Liver (tissue), 9 donors: Measurements from ENCODE around the gene GANC. TPM values are rescaled to one million over a fixed set of nuclear protein-coding genes. Genes with fewer than 3 reads are reported as not detected.

Experiments used
- DNase-seq: peaks from one replicate; pipeline ENCODE4 v3.0.0-alpha.2; 2017; ENCODE audit warnings: low spot score
- H3K27ac ChIP-seq, 2 donors: one replicate each; pipeline ENCODE4 v1.7.0; 2013; ENCODE audit warnings: inconsistent platforms in 2 of 2, low read length in 2 of 2, control low read depth in 1 of 2, low read depth in 1 of 2, mild to moderate bottlenecking in 1 of 2
- H3K27me3 ChIP-seq, 4 donors: one replicate each; pipeline versions ENCODE4 v1.6.1 to v1.7.0; 2013; ENCODE audit warnings: low read length in 3 of 4, inconsistent platforms in 1 of 4, mild to moderate bottlenecking in 1 of 4, moderate library complexity in 1 of 4; ENCODE audit not compliant: control insufficient read depth in 4 of 4, insufficient read depth in 4 of 4
- H3K36me3 ChIP-seq, 4 donors: one replicate each; pipeline versions ENCODE4 v1.6.1 to v1.7.0; 2013; ENCODE audit warnings: low read length in 3 of 4, mild to moderate bottlenecking in 3 of 4, low read depth in 1 of 4, moderate library complexity in 1 of 4; ENCODE audit not compliant: control insufficient read depth in 4 of 4, insufficient read depth in 3 of 4
- H3K4me1 ChIP-seq, 4 donors: one replicate each; pipeline versions ENCODE4 v1.6.1 to v1.7.0; 2013; ENCODE audit warnings: low read length in 3 of 4, mild to moderate bottlenecking in 3 of 4, moderate library complexity in 1 of 4; ENCODE audit not compliant: control insufficient read depth in 4 of 4, insufficient read depth in 4 of 4
- H3K4me3 ChIP-seq, 3 donors: one replicate each; pipeline versions ENCODE4 v1.6.1 to v1.7.0; 2013; ENCODE audit warnings: low read length in 3 of 3, control low read depth in 1 of 3, low read depth in 1 of 3, mild to moderate bottlenecking in 1 of 3
- H3K9ac ChIP-seq, 2 donors: one replicate each; pipeline ENCODE4 v1.7.0; 2013; ENCODE audit warnings: low read length in 2 of 2, mild to moderate bottlenecking in 2 of 2, moderate library complexity in 2 of 2, control low read depth in 1 of 2, low read depth in 1 of 2
- H3K9me3 ChIP-seq, 4 donors: one replicate each; pipeline versions ENCODE4 v1.6.1 to v1.7.0; 2013; ENCODE audit warnings: low read length in 3 of 4; ENCODE audit not compliant: control insufficient read depth in 4 of 4
- ATF3 ChIP-seq: IDR thresholded peaks from 2 replicates; pipeline ENCODE4 v1.6.1; 2016; ENCODE audit warnings: antibody characterized with exemption
- CTCF ChIP-seq: fragments of 150-350 bp; IDR thresholded peaks from 2 replicates; pipeline ENCODE4 v1.5.1; 2017; ENCODE audit warnings: improper control_type of control experiment, low read depth, low read length; ENCODE audit not compliant: missing input control
- FOXA1 ChIP-seq: IDR thresholded peaks from 2 replicates; pipeline ENCODE4 v1.6.1; 2016; ENCODE audit warnings: antibody characterized with exemption
- FOXA2 ChIP-seq: IDR thresholded peaks from 2 replicates; pipeline ENCODE4 v1.6.1; 2016; ENCODE audit warnings: antibody characterized with exemption
- GABPA ChIP-seq, 2 donors: IDR thresholded peaks in 1 of 2; conservative IDR thresholded peaks in 1 of 2; 2 replicates each; pipeline ENCODE4 v1.6.1; 2016; ENCODE audit warnings: antibody characterized with exemption in 2 of 2, mild to moderate bottlenecking in 1 of 2, moderate library complexity in 1 of 2
- HNF4G ChIP-seq: IDR thresholded peaks from 2 replicates; pipeline ENCODE4 v1.6.1; 2016; ENCODE audit warnings: antibody characterized with exemption
- JUND ChIP-seq, 2 donors: IDR thresholded peaks; 2 replicates each; pipeline ENCODE4 v1.6.1; 2016; ENCODE audit warnings: antibody characterized with exemption in 2 of 2
- MAX ChIP-seq: IDR thresholded peaks from 2 replicates; pipeline ENCODE4 v1.6.1; 2016; ENCODE audit warnings: antibody characterized with exemption
- RXRA ChIP-seq, 2 donors: IDR thresholded peaks; 2 replicates each; pipeline ENCODE4 v1.6.1; 2017 to 2018; ENCODE audit warnings: antibody characterized with exemption in 2 of 2, mild to moderate bottlenecking in 1 of 2
- SP1 ChIP-seq: IDR thresholded peaks from 2 replicates; pipeline ENCODE4 v1.6.1; 2018; ENCODE audit warnings: antibody characterized with exemption, mild to moderate bottlenecking
- TAF1 ChIP-seq: conservative IDR thresholded peaks from 2 replicates; pipeline ENCODE4 v1.6.1; 2016; ENCODE audit warnings: antibody characterized with exemption, mild to moderate bottlenecking
- YY1 ChIP-seq: IDR thresholded peaks from 2 replicates; pipeline ENCODE4 v1.6.1; 2016; ENCODE audit warnings: antibody characterized with exemption, mild to moderate bottlenecking
- ZBTB33 ChIP-seq: IDR thresholded peaks from 2 replicates; pipeline ENCODE4 v1.6.1; 2016; ENCODE audit warnings: antibody characterized with exemption
- WGBS: extraction: QIAGEN DNeasy Blood & Tissue Kit; methylation state at CpG from one replicate; pipeline ENCODE4 v1.1.7; 2013; 5-methylcytosine and 5-hydroxymethylcytosine counted together
- polyA plus RNA-seq, 2 donors: library from polyadenylated mRNA; stranded (reverse) in 1 of 2; unstranded in 1 of 2; fragments of 200-250 nt in 1 of 2; fragments of >200 nt in 1 of 2; fragmentation: Nextera tagmentation in 1 of 2; extraction: Ambion mirVana in 1 of 2; gene quantifications; one replicate each; pipeline versions ENCODE4 v1.2.1 to v1.2.3, GENCODE V29; 2013 to 2015
- total RNA-seq, 2 donors: library from RNA; depleted of rRNA; stranded (reverse); fragments of >200 nt; gene quantifications; one replicate each; pipeline ENCODE4 v1.2.3, GENCODE V29; 2014
- donor health status: healthy.
- donor health status: healthy.
- donor health status: healthy.
- donor health status: healthy.
- donor health status: healthy.

GANC gene
- total and polyA plus RNA-seq, 4 donors, result 4.8 to 28.9 (median 10.9) TPM

- TF ChIP-seq MAX (no peak), HNF4G (no peak), YY1 (no peak), TAF1 (no peak), RXRA (IDR thresholded peaks at IDR 0.05) (no peak), JUND (IDR thresholded peaks at IDR 0.05) (no peak), ATF3 (no peak), CTCF (no peak), FOXA1 (no peak), SP1 (no peak)
- Histone ChIP-seq H3K27ac (no peak overlapping the region), H3K4me3 (no peak overlapping the region), H3K36me3 (peaks cover 0 to 41% (median 40%) of the 10 kb centered on the region in 4 donors), H3K4me1 (no peaks in the 10 kb centered on the region), H3K27me3 (no peaks in the 10 kb centered on the region), H3K9ac (no peak overlapping the region), H3K9me3 (no peaks in the 10 kb centered on the region)
- WGBS, result 92% methylated on average over 5 of the region's 5 CpGs
- no peak for DNase-seq
Observed at GRCh38 chr15:42356851-42357250, 83.8 kb downstream of the GANC start.

- TF ChIP-seq MAX, result no peak
- no peak for TF ChIP-seq FOXA2
- TF ChIP-seq ZBTB33, result no peak
- no peak for TF ChIP-seq GABPA (IDR thresholded peaks at IDR 0.05 in 1 of 2, conservative IDR thresholded peaks at IDR 0.05 in 1 of 2)
- no peak for TF ChIP-seq CTCF
- TF ChIP-seq RXRA (IDR thresholded peaks at IDR 0.05), result no peak
- TF ChIP-seq ATF3, result no peak
- no peak for TF ChIP-seq FOXA1
- TF ChIP-seq YY1, result no peak
- no peak for TF ChIP-seq JUND (IDR thresholded peaks at IDR 0.05)
- no peak overlapping the region for H3K27ac ChIP-seq
- no peak for DNase-seq
- H3K36me3 ChIP-seq, result peaks cover 0 to 31% (median 27%) of the 10 kb centered on the region in 4 donors
- no peaks in the 10 kb centered on the region for H3K9me3 ChIP-seq
- no peak overlapping the region for H3K9ac ChIP-seq
- H3K4me1 ChIP-seq, result no peaks in the 10 kb centered on the region
- no peaks in the 10 kb centered on the region for H3K27me3 ChIP-seq
- 96% methylated on average over 2 of the region's 2 CpGs for WGBS
- no peak overlapping the region for H3K4me3 ChIP-seq
Observed at GRCh38 chr15:42358141-42358540, 85.1 kb downstream of the GANC start.
